CD4-positive, alpha-beta T cell treated with Interleukin-17A for 1 hour (primary cell): Measurements from ENCODE around the gene CAMK2D.

Experiments
- DNase-seq: peaks from one replicate; pipeline ENCODE4 v3.0.0-alpha.2; 2020

The CAMK2D gene

DNA sequence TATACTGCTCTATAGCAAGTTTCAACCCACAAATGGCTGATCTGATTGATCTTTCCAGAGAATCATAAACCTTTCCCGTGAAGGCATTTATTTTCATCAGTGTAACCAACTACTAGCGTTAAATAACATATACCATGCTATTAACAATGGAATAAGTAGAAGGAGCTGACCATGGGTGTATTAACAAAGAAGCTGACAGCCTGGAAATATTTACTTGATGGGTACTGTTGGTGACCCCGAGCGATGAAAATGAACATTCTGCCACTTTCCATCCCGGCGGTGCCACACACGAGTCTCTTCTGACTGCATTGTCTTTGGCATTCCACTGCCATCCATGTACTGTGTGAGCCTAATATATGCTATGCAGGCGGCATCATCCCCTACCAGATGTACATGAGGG, 304.4 kb downstream of the CAMK2D start:
- DNase-seq: no peak

DNA sequence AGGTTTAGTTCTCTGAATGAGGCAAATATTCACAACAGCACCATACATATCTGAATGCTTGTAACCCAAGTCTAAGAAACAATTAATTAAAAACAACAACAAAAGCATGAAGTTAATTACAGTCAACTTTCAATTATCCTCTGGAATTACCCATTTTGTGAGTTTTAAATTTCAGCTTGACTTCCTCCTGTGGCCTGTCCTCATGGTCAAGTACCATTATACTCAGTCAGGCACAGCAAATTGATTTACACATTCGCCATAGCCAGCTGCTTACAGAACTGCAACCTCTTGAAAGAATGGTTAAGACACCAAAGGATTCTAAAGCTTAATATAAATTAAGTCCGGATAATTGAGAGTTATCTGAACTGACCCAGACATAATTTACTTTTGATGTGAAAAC, 306.5 kb downstream of the CAMK2D start:
- DNase-seq: no peak

DNA sequence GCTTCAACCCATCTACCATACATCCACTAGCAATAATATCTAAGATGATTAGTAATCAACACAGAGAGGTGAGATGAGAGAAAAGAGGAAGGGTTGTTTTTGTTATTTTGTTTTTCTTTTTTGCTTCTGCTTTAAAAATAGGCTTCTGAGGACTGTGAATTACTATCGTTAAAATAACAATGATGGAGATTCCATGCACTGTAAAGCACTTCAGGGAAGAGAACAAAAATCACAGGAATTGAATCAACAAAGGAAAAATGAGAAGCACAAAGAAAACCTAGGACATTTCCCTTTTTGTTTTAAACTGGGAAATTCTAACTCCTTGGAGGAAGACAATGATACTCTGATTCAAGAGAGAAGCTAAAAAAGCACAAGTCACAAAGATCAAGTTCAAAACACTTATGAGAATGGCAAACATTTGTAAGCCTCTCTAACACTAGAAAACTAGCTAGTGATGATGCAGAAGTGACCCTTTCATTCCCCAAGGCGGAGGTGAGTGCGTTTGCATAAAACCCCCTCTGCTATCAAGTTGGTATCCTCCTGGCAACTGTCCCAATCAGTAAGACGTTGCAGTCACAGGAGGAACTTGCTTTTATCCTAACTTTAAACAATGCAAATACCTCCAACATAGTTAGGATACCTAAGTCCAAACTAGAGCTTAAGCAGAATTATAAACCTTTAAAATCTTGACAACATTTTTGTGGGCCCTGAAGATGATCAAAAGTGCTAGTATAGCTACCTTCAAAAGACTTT, 308.5 kb downstream of the CAMK2D start:
- DNase-seq: no peak

DNA sequence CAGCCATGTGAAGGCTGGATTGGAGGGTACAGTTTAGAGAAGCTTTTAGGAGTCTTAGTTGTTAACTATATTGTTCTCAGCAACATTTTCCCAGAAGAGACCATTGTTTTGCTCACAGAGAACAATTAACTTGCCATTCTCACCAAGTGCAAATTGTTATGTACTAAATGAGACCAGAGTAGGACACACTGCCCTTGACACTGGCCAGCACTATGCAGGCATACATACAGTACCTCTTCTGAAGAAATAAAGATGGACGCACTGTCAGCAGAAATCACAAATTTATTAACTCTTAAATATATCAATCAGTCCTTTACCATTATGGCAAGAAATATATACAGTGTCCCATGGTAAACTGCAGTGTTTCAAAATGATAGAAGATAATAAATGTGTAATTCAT, 309.4 kb downstream of the CAMK2D start:
- no peak for DNase-seq

DNA sequence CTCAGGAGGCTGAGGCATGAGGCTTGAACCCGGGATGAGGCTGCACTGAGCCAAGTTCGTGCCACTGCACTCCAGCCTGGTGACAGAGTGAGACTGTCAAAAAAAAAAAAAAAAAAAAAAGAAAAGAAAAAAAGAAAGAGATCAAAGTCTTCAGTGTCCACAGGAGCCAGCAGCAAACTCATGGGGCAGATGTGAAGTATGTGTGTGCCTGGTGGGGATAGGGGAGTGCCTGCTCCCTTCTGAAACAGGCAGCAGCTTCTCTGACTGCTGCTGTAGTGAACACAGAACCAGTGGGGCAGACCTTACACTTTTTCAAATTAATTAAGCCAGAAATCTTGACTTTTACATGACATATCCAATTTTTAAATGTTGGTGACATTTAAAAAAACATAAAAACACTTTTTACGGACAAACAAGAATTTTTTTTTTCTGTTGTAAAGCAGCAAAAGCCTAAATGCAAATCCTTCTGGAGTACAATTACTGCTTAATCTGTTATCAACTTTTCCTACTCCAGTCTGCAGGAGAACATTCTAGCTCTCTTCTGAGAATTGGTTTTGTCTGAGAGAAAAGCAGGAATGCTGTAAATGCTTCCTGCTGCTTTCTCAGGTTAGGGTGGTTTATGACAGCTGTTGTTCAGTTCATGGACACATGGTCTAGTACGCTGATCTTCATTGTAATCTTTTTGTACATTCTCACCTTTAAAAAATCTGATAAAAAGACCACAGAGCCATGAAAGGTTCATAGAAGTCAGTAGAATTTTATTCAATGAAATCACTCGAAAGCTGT, 311.1 kb downstream of the CAMK2D start:
- no peak for DNase-seq

DNA sequence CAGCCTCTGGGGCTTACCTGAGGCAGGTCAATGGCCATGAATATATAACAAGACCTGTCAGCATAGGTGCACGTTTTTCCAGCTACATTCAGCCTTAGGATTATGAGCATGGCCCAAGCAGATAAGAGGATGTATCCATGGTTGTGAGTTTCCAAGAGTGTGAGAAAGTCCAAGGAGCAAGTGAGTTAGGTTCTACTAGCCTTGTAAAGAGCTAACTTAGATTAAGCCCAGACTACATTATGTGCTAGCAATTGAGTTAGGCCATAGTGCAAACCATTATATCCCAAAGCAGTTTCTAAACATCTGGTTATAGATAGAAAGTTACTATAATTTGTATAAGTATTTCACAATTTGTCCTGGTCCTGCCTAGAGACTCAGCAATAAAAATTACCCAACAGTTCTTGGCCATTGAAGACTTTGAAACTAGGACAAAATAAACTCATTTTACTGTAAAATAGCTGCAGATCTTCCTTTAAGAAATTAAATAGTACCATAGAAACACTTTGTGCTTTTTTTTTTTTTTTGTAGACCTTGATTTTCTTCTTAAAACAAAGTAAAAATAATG, 312.0 kb downstream of the CAMK2D start:
- no peak for DNase-seq

DNA sequence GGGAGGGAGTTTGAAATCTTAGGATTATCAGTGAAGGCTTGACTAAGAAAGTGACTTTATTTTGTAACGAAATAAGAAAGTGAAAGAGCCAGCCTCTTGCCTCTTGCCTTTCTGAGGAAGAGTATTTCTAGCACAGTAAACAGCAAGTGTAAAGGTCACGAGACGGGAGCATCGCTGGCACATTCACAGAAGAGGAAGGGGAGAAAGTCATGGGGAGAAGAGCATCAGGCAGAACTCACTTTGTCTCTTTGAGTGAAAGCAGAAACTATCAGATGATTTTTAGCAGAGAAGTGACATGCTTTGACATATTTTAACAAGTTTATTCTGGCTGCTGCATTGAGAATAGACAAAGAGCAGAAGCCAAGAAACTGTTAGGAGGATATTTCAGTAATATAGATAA, 313.8 kb downstream of the CAMK2D start:
- DNase-seq: no peak

DNA sequence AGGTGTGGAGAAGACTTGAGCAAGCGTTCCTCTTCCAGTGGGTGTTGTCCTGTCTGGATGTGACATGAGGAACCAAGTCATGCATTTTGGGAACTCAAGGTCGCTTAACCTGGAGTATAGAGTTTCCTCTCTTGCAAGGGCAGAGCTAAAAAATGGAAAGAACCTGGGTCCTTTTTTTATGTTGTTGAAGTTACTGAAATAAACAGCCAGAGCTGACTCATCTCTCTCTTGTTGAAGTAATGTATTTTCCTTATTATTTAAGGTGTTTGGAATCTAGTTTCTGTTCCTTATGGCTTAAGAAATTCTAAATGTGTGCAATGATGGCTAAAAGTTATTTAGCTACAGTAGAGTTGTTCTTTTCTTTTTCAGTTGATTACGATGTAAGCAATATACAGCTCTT, 314.5 kb downstream of the CAMK2D start:
- no peak for DNase-seq

DNA sequence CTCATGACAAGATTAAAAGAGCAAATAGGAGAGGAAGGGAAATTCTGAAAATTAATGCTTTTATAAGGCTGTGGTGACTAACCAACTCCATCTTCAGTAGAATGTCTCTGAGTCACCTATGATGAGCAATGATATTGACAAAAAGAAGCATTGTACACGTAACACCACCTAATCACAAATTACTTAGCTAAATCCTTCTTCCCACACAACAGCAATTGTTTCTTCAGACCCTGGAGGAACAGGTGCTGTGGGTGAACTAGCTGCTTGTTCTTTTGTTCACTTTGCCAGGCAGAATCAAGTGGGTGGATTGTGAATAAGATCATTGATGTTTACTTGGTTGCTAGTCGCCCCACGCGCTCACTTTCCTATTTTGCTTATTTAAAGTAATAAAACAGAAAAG, 315.5 kb downstream of the CAMK2D start:
- DNase-seq: no peak

DNA sequence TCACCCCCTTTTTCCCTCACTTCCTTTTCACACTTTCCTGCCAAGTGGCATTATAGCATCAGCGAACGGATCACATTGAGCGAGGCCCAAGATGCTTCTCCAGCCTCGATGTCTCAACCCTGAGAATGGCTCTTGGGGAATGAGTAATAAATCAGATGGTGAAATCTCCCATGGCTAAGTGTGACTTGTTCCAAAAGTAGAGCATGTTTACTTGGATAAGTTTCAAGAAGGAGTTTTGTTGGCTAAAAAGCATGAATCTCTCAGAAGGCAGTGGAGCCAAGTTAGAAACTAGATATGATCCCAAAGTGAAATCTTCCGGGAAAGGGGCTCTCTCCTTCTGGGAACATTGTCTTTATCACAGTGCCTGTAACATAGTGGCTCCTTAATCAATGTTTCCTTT, 316.3 kb downstream of the CAMK2D start:
- DNase-seq: no peak

DNA sequence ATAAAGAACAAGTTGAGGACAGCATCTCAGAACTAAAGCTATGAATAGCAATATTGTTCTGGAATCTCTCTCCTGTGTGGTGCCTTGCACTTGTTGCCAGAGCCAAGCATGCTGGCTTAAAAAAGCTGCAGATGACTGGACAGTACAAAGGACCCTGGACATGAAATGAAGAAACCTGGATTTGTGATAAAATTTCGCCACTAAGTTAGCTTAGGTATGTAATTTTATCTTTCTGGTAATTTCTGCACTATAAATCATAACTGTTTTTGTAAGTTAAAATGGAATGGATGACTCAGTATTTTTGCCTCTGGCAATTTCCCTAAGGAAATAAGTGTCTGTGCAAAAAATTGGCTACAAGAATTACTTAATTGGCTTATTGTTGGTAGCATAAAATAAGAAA, 317.2 kb downstream of the CAMK2D start:
- DNase-seq: no peak

DNA sequence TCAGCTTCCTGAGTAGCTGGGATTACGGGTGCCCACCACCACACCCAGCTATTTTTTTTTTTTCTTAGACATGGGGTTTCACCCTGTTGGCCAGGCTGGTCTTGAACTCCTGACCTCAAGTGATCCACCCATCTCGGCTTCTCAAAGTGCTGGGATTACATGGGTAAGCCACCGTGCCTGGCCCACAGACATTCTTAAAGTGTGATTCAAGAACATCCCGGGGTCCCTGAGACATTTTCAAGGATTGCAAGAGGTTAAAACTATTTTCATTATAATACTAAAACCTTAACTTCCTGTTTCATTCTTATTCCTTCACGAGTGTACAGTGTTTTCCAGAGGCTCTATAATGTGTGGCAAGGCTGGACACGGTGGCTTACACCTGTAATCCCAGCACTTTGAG, 318.7 kb downstream of the CAMK2D start:
- no peak for DNase-seq

DNA sequence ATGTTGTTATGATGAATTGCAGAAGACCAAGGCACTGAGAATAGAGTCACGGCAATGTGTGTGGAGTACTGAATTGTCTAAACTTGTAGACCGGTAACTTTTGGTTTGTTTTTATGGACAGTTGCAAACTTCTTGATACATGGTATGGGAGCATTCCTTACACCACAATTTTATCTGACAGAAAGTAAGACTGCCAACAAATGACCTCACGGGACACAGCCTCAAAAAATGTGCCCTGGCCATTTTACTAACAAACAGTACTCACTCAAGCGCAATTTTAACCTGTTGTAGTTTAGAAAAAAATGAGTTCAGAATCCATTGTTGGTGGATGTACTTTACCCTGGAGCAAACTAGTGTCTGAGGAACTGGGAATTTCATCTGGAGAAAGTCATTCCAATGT, 321.2 kb downstream of the CAMK2D start:
- DNase-seq: no peak

DNA sequence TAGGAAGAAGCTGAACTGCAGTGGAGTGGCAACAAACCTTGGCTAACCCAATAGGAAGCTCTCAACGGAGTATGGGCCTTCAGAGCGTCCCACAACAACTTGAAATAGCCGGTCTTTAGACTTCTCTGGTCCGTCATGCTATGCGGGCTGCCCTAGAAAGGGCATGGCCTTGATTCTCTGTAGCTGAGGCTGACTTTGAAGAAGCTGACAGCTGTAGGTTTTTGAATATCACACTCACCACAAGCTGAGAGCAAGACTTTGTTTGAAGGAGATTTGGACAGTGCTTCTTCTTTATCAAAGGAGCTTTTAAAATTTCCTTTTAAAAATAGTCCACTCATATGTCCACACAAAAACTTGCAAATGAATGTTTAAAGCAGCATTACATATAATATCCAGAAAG, 322.9 kb downstream of the CAMK2D start:
- DNase-seq: no peak

DNA sequence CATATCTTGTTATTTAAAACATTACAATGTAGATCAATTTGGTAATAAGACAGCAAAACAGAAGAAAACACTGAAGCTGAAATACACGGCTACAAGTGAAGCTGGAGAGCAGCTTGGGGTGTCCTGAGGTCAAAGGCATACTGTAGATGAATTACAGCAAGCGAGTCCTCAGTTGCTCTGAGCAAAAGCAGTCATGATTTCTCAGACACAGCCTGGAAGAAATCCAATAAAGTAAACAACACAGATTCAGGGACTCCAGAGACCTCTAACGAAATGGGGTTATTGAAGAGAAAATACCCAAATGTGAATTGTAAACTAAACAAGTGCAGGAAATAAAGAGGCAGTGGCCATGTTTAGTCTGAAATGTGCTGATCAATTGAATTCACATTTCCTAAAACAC, 324.4 kb downstream of the CAMK2D start:
- no peak for DNase-seq

DNA sequence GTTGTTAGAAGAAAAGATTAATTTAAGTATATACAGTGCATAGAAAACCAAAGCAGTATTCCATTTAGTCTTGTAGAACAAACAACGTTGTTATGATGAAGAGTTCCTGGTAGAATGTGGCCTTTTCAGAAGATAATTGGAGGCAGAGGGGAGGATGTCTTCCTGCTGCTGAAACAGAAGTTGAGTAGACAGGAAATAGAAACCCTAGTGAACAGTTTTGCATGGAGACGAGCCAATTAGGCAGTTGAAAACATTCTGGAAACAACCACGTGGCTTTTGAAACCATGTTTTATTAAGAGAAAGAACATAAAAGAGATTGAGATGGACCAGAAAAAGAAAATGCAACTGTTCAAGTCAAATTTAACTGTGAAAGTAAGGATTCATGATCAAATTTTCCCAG, 325.2 kb downstream of the CAMK2D start:
- DNase-seq: no peak

DNA sequence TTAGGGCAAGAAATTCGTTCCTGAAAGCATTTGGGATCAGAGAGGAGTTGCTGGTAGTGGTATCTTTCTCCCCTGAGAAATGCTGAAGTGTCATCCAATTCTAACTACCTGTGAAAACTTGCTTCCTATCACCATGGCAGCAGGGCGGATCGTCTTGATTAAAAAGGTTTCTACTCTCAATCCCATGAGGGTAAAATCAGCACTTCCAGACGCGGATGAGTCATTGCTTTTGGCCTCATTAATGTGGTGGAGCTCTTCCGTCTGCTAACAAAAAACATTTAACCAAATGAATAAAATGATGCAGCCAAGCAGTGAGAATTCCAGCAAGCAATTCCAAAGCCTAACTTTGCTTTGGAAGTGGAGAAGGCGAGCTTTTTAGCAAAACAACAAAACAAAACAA, 325.6 kb downstream of the CAMK2D start:
- no peak for DNase-seq

DNA sequence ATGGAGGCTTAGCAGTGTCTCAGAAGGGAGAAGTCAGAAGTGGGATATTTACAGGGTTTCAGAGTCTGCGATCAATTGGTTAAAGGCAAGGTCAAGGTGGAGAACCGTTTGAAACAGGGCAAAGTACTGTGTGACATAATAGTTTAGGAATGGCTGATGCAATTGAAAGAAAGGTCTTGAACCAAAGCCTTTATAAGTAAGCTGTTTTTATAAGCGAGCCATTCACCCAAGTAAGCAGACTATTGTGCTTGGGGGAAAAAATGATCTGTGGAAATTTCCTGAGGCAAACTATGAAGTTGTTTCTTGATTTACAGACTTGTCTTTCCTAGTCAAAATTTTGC, 327.3 kb downstream of the CAMK2D start:
- DNase-seq: no peak

DNA sequence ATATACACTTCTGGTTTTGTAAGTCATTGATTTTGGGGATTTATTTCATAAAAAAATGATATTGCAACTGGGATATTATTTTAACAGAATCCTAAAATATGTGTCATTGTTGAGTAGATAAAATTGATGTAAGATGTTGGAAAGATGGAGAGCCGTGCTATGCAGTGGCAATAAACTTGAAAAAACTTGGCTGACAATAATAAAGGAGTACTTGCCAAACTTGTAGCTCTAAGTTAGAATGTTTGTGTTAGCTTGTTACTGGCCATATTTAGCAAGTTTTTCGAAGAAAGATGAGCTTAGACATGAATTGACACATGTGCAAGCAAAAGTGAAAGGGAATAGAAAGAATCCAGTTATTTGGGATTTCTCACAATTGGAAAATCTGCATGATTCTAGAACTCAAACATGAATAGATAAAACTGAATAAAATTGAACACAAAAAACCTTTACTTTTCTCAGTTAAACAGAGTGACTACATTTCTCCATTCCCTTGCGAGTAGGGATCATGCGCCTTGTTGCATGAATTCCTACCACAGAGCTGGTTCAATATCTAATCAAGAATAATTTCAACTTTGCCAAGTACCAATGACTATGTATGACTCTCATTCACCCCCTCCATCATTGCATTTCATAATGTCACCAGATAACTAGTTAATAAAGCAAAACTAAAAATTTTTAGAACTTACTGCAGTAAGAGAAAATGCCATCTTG, 327.8 kb downstream of the CAMK2D start:
- DNase-seq: no peak

DNA sequence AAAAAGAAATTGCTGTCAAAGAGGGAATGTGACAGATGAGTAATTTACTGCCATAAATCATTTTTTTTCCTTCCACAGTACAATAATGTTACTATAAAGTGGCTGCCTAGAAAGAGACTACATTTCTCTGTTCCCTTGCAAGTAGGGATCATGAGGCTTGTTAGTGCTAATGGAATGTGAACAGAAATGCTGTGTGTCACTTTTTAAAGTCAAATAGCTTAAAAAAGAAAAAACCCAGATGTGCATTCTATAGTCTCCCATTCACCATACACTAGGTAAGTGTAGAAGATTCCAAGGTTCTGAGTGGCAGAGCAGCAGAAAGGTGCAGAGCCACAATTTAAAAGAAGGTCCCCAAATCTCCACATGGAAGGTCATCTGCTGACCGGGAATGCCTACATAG, 328.4 kb downstream of the CAMK2D start:
- no peak for DNase-seq

DNA sequence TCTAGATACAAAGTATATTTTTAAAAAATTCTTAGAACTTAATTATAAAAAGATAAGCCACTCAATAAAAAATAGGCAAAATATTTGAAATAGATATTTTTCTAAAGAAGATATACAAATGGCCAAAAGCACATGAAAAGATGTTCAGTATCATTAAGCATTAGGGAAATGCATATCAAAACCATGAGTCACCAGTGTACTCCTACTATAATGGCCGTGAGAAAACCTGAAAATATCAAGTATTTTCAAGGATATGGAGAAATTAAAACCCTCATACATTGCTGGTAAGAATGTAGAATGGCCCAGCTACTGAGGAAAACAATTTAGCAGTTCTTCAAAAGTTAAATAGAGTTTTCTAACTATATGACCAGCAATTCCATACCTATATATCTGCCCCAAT, 337.9 kb downstream of the CAMK2D start:
- no peak for DNase-seq

DNA sequence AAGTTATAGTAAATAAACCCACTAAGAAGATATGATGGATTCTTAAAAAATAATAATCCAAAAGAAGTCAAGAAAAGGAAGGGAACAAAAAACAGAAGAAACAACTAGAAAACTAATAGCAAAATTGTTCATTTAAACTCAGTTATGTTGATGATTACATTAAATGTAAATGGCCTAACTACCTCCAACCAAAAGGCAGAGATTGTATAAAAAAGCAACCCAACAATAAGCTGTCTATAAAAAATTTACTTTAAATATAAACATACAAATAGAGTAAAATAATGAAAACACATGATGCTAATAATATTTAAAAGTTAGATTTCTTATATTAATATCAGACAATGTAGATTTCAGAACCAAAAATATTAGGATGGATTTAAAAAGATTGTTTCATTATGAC, 340.6 kb downstream of the CAMK2D start:
- DNase-seq: no peak

DNA sequence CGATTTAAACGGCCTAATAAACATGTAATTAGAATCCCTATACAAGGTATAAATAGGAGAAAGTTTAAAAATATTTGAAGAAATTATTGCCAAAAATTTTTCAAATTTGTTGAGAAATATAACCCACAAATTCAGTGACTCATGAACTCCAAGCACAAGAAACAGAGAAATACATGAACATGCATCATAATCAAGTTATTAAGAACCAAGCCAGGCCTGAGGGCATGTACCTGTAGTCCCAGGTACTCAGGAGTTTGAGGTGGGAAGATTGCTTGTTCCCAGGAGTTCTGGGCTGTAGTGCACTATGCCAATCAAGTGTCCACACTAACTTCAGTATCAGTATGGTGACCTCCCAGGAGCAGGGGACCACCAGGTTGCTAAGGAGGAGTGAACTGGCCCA, 341.9 kb downstream of the CAMK2D start:
- DNase-seq: no peak

DNA sequence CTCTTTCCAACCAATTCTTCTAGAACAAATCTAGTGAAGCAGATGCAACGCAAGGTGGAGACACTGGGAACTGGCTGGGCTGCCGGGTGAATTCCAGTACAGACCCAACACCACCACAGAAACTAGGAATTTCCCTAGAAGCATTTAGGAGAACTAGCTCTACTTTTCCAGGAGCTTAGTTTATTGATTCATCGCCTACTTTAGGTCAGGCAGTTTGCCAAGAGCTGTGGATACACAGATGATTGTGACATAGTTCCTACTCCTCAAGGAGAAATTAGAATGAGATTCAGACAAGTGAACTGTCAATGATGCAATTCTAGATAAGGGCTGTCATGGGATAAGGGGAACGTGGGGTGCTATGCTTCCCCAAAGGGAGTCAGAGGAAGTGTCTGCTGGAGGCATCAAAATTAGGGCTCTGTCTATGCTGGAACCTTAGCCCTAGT, 350.0 kb downstream of the CAMK2D start:
- DNase-seq: no peak
